G401.6 (cell line): ENCODE results near the gene CFAP299.
"Not testable (repeated sequence)": the region's sequence is repeated elsewhere in the genome, so short reads cannot be mapped to it uniquely, and the experiment has no call there.

ENCODE experiments used
- FAIRE-seq: peaks from 2 replicates; lab custom pipeline; 2012; peaks lifted over from hg19 to GRCh38; lab: Jason Lieb, UNC

The CFAP299 gene

GRCh38 chr4:80730158-80730557 lies 394.6 kb downstream of the CFAP299 start:
- no peak for FAIRE-seq

DNA sequence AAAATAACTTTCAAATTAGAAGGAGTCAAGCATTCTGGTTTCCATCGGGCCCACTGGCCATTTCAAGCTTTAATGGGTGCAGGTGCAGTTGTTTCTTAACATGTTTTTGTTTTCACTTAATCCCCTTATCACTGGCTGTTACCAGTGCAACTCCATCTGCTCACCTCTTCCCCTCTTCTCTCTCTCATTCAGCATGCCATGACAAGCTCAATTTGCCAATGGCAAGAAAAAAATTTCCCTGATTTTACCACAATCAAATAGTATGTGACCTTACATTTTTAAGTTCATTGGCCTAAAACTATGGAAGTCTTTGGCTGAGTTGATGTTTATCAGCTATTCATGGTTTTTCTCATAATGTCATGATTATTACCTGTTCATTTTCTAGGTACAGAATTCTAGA lies 395.9 kb downstream of the CFAP299 start:
- FAIRE-seq = no peak

DNA sequence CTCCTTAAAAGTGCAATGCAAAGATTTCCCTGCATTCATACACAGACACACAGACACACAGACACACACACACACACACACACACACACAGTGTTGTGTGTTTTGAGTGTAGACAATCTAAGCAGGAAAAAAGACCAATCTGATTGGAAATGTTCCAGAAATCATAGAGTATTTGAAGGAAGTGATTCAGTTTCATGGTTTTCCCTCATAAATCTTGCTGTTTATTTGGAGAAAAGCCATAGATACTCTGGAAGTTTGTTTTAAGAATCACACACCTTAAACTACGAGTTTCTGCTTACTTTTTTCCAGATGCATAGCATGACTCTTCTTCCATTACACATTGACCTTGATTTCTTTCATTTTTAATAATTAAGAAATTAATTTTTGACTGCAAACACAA lies 396.5 kb downstream of the CFAP299 start:
- FAIRE-seq = no peak

DNA sequence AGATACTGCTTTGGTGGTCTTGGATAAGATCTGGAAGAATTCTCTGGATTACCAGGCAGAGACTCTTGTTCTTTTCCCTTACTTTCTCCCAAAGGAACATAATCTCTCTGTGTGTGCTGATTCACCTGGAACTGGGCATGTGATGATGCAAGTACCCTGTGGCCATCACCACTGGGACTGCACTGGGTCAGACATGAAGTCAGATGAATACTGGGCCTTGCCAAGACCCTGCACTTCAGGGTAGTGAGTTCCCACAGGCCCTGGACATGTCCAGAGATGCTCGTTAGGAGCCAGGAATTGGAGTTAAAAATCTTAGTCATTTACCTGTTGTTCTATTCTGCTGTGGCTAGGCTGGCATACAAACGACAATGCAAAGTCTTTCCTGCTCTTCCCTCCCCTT lies 404.8 kb downstream of the CFAP299 start:
- FAIRE-seq = no peak

- not testable (repeated sequence) for FAIRE-seq
These were observed 414.0 kb downstream of the CFAP299 start for GRCh38 chr4:80749558-80749957.

- FAIRE-seq = no peak
These were observed 415.7 kb downstream of the CFAP299 start for GRCh38 chr4:80751200-80751599.

- no peak for FAIRE-seq
These were observed 432.4 kb downstream of the CFAP299 start for GRCh38 chr4:80767944-80768343.

- FAIRE-seq = no peak
These were observed 440.6 kb downstream of the CFAP299 start for GRCh38 chr4:80776168-80776567.

DNA sequence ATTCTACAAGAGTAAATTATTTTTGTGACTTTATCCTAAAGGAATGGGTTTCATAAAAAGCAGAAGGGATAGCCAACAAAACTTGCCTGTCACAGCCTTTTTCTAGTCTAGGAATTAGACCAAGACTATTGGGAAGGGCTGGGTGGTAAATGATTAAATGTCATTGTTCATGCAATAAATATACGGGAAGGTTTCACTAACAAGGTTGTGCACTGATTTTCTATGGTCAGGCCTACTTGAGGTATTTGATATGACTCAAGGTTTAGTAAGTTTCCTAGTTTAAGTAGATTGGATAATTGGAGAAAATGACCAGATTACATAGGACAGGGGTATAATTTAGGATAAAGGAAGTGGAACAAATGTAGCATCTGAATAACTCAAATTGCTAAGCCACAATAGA lies 445.9 kb downstream of the CFAP299 start:
- FAIRE-seq = no peak

- no peak for FAIRE-seq
These were observed 451.8 kb downstream of the CFAP299 start for GRCh38 chr4:80787306-80787705.

DNA sequence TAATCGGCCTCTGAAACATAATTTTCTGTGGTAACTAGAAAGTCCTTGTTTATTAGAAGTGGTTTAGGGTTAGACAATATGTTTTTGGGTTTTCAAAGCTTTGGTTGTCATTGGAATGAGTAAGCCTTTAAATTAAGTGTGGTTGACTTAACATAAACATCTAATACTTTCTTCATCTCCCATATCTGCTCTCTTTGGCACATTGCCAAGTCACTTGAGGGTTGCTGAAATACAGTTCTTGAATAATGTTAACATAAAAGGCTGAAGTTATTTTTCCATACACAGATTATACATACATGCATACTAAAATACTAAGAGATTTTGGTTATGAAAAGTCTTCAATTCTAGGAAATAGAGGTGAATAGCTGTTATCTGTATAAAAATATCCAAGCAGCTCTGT lies 453.3 kb downstream of the CFAP299 start:
- FAIRE-seq = no peak

GRCh38 chr4:80790152-80790551 lies 454.6 kb downstream of the CFAP299 start:
- no peak for FAIRE-seq

GRCh38 chr4:80793660-80794059 lies 458.1 kb downstream of the CFAP299 start:
- FAIRE-seq = not testable (repeated sequence)

- no peak for FAIRE-seq
These were observed 462.6 kb downstream of the CFAP299 start for GRCh38 chr4:80798082-80798481.

GRCh38 chr4:80800719-80801118 lies 465.2 kb downstream of the CFAP299 start:
- FAIRE-seq = not testable (repeated sequence)

DNA sequence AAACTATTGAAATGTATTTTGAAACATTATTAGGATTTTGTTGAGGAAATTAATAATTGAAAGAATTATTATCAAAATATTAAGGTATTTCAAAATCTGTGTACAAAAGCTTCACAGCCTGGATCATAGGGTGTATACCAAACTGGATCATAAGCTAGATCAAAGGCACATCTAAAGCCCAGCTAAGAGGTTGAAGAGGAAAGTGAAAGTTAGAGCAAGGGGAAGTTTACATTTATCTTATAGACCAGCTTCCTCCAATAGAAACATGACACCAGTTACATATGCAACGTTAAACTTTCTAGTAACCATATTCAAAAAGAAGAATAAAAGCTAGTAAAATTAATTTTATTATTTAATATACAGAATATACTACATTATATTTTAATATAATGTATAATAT lies 467.8 kb downstream of the CFAP299 start:
- FAIRE-seq = peak; percentile 68

DNA sequence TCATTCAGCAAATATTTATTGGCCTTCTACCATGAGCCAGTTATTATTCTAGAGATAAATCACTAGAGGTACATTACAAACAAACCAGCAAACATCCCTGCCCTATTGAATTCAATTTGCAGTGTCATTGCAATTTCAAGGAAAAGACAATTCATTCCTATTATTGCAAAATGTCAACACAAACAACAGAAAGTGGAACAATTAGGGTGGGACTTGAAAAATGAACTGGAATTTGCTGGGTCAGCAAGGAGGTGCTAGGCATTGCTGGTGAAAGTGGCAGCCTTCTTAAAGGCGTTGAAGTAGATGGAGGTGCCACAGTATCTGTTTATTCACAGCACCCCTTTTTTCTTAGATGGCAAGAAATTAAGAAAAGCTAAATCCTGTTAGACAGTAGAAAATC lies 470.9 kb downstream of the CFAP299 start:
- FAIRE-seq = no peak

DNA sequence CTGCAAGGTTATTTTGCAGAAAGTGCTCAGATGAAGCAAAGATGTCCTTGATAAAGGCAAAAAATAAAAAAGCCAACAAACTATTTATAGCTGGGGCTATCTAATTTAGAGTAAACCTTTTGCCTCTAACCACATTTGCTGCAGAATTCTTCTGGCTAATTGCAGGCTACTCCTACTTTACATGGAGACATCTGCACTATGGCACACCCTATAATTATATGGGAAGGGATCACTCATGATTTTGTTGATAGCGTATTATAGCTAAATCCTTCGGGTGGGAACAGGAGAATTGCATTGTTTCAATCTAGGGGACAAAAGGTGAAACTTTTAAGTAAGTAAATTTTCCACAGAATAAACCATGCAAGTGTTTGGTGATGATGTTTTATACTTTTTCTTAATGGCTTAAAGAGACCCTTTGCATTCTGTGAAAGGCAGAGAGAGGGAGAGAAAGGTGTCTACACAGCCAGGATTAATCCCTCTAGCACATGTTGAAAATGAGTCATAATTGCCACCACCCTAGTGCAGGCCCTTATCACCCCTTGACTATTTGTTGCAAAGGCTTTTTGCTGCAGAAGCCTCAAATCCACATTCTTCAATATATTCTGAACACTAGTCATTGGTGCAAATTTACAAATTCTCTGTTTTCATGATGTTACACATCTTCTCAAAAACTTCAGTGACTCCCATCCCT lies 473.7 kb downstream of the CFAP299 start:
- FAIRE-seq = no peak

DNA sequence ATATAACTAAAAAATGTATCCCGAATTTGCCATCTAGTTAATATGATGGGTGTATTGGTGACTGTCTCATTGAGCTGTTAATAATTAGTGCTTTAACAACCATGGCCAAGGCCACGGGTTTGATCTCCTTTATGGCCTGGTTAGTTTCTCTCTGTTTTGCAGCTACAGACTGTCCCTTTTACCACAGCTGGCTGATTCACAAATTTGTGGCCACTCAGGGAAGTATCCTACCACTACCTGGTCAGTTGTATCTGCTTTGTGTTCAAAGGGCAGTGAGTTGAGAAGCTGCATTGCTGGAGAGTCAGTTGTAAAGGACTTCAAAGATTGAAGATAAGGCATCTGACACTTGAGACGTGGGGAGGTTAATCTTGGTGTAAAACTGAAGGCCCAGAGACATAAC lies 475.9 kb downstream of the CFAP299 start:
- FAIRE-seq = no peak

GRCh38 chr4:80812145-80812544 lies 476.6 kb downstream of the CFAP299 start:
- FAIRE-seq = no peak

GRCh38 chr4:80814266-80814665 lies 478.7 kb downstream of the CFAP299 start:
- FAIRE-seq = no peak

DNA sequence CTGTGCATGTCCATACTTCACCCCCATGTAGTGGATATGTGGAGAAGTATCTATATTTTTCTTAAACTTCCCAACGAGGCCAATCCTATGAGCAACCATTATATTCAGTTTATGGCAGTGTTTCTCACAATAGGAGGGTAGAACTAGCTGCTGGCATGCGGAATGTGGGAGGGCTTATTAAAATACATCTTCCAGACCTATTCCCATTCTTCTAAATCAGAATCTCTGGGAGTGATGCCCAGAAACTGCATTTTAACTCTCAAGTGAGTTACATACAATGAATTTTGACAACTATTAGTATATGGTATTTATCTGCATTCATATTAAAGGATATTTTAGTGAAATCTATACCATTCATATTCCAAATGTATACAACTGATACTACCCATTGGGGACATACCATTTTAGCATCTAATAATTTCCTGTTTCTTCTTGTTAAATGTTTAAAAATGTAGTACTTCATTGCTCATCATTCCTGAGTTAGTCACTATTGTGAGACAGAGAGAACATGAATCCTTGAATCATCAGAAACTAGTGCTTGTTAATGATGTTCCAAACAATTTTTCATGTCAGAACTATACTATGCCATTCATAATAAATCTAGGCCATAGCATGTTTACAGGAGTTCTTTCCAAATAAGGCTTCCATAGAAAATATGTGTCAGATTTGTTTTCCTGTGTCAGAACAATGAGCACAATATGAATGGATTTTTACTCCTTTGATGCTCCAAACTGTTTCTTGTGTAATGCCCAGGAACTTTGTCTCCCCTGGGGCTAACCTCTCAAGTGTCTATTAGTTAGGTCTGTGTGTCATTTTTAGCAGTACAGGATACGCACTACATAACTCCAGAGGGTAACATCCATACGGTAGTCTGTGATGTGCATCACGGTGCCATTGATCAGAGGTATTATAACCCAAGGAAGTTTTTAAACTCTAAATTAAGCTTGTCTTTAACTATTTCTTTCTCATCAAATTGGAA lies 496.1 kb downstream of the CFAP299 start:
- no peak for FAIRE-seq

DNA sequence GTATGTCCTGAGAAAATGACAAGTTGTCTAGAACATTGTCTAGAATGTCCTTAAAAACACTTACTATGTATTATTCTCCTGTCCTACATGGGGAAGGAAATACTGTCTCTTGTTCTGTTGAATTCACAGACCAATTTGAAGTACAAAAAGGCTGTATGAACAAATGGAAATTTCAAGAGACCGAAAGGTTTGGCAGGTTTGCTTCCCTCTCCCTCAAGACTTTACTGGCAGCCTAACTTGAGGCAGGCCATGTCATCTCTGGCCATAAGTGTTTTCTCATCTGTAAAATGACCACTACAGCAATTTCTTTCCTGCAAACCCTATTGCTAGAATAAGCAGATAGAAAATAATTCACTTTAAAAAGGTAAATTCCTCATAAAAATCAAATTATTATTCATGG lies 503.8 kb downstream of the CFAP299 start:
- FAIRE-seq = no peak

DNA sequence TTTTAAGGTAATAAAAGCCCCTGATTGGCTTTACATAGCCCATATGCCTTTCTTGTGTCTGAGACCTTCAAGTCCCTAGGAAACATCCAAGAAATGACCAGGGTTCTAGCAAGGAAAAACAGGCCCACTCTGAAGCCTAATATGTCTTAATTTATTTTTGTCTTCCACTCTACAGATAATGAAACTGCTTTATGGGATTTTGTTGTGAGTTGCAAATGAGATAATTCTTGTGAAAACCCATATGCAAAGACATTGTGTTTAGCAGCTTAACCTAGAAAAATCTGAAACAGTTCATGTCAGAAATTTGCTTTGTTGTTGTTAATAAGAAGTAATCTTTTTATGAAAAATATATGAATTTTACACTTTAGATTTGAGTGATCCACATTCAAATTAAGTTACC lies 504.3 kb downstream of the CFAP299 start:
- peak; percentile 51 for FAIRE-seq
